8988T (cell line): Measurements from ENCODE around the gene NRL.
"Not testable (repeated sequence)": the region's sequence is repeated elsewhere in the genome, so short reads cannot be mapped to it uniquely, and the experiment has no call there.

ENCODE experiments used
- DNase-seq: peaks from one replicate; pipeline ENCODE4 v3.0.0; 2011

The NRL gene

DNA sequence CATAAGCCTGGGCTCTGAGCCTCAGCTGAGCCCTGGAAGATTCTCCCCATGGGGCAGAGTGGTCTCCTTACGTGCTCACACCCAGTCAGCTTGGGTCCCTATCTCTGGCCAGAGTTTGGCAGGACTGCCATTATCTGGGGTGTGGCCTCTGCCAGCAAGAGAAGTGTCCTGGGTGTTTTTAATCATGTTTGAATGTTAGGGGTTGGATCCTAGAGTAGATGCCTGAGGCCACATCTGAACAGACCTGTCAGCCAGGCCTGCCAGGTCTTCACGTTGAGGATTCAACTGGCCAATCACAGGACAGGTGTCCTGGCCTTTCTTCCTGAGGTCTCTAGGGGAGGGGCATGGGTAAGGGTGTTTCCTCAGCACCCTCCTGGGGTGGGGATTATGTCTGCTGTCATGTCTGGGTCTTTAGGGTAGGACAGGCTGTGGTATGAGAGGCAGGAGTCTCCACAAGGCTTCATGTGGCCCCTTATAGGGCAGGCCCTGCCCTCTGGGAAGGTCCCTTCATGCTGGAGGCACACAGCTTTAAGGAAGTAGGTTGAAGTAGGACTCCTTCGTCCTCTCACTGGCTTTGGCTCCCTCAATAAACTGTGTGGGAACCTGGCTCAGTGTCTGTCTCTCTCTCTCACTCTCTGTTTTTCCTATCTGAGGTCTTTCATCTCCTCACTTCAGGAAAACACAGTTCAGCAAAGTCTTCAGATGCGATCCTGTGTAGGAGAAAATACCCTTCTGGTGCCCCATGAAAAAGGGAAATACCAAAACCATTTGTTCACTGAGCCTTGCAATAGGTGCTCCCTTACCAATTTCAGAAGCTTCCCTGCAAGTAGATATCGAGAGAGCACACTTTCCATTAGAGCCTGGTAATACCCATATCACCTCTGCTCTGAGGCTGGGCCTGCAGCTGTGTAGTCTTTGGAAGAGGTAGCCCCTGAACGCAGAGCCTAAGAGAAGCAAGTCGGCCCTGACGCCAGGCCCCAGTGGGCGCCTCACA lies 9.0 kb upstream of the NRL start:
- DNase-seq, result no peak

GRCh38 chr14:24122898-24123297 lies 8.1 kb upstream of the NRL start:
- DNase-seq, result no peak

- DNase-seq, result no peak
These were observed 7.7 kb upstream of the NRL start for GRCh38 chr14:24122416-24122815.

DNA sequence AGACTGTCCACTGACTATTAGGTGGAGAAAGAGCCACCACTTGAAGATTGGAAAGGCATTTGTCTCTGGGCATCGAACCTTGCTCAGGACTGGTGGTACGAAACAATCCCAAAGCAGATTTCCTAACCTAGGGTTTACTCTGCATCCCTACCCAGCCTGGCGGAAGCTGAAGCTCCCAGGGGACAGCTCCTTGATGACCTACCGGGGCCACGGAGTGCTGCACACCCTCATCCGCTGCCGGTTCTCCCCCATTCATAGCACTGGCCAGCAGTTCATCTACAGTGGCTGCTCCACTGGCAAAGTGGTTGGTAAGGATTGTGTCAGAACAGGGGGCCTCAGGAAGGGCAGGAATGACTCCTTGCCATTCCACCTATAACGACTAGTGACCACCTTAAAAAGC lies 6.5 kb upstream of the NRL start:
- no peak for DNase-seq

- DNase-seq, result no peak
These were observed 4.9 kb upstream of the NRL start for GRCh38 chr14:24119691-24120090.

DNA sequence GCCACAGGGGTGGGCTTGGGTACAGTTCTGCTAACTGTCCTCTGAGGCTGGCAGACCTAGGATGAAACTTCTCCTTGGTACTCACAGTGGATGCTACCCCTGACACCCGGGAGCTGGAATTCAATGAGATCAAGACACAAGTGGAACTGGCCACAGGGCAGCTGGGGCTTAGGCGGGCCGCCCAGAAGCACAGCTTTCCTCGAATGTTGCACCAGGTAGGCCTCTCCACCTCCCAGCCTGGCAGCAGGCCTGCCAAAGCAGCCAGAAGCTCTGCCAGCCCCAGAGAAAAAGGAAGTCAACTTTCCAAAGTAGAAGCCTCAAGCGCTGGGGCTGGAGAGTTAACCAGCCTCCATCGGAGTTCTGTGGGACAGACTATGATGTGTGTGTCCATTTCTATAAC lies 2.4 kb upstream of the NRL start:
- DNase-seq, result no peak

GRCh38 chr14:24116128-24116814 lies 1.5 kb upstream of the NRL start:
- DNase-seq, result no peak

DNA sequence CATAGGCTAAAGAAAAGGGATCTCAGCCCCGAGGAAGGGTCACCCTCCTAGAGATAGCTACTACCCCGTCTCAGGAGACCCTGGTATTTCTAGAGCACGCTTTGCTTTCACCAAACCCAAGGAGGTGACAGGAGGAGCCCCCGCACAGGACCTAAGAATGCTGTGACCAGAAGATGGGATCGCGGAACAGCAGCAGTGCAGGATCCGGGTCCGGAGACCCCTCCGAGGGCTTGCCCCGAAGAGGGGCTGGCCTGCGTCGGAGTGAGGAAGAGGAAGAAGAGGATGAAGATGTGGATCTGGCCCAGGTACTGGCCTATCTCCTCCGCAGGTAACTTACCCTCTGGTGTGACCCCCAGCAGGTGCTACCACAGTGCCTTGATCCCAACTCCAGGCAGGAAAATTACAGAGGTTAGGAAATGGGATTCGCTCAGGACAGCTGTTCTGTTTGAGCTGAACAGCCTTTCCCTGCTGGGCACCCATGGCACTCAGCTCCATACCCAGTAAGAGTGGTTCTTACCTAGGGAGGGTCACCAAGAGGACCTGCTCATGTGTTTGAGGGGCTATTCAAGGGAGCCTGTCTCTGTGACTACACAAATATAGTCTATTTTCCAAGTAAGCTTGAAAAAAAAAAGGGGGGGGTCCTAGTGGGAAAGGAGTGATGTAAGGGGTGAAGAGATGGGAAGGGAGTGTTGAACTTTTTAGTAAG lies 826 bp upstream of the NRL start:
- DNase-seq, result no peak

DNA sequence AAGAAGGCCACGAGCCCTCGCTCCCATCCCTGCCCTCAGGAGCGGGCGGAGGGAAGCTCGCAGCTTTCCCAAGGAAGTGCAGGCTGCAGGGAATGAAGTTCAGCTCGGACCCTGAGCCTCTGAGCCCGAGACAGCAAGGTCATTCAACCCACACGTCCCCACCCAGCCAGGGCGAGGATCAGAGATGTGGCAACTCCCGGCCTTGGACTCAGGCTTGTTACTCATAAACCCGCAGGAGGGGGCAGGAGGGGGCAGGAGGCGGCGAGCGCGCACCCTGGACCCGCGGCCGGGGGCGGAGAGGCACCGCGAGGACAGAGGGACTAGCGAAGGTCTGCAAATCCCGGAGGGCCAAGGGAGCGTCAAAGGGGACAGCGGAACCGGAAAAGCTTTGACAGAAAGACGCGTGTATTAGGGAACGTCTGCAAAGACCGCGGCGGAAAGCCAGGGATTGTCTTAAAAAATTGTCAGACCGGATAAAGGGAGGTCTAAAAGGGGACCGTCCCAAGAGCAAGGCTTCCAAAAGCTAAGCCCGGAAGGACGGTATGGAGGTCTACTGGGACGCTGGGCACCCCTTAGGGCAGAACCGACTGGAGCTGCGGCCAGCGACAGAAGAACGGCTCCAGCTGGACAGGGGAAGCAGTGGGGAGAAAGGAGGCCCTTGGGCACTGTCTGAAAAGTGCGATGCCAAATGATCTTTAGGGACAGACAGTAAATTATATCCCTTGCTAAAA lies 783 bp downstream of the NRL start:
- DNase-seq, result peak; percentile 40

- DNase-seq, result no peak
These were observed 1.4 kb downstream of the NRL start for GRCh38 chr14:24113379-24113800.

- no peak for DNase-seq
These were observed 4.2 kb downstream of the NRL start for GRCh38 chr14:24110523-24110922.

DNA sequence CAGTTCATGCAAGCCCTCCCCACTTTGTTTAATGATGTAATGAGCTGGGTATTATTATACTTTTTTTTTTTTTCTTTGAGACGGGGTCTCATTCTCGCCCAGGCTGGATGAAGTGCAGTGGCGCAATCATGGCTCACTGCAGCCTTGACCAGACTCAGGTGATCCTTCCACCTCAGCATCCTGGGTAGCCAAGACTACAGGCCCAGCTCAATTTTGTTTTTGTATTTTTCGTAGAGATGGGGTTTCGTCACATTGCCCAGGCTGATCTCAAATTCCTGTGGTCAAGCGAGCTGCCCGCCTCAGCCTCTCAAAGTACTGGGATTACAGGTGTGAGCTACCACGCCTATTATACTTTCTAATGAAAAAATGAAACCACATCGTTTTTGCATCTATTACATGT lies 4.7 kb downstream of the NRL start:
- no peak for DNase-seq

GRCh38 chr14:24108336-24108874 lies 6.3 kb downstream of the NRL start:
- no peak for DNase-seq

GRCh38 chr14:24106672-24107271 lies 8.0 kb downstream of the NRL start:
- no peak for DNase-seq

GRCh38 chr14:24105609-24106239 lies 9.0 kb downstream of the NRL start:
- DNase-seq, result not testable (repeated sequence)

DNA sequence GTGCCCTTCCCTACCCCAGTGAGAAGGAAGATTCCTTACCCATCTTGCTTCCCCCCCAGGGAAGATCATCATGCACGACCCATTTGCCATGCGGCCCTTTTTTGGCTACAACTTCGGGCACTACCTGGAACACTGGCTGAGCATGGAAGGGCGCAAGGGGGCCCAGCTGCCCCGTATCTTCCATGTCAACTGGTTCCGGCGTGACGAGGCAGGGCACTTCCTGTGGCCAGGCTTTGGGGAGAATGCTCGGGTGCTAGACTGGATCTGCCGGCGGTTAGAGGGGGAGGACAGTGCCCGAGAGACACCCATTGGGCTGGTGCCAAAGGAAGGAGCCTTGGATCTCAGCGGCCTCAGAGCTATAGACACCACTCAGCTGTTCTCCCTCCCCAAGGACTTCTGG lies 11.3 kb downstream of the NRL start:
- DNase-seq, result no peak

- no peak for DNase-seq
These were observed 12.2 kb downstream of the NRL start for GRCh38 chr14:24102357-24103048.

DNA sequence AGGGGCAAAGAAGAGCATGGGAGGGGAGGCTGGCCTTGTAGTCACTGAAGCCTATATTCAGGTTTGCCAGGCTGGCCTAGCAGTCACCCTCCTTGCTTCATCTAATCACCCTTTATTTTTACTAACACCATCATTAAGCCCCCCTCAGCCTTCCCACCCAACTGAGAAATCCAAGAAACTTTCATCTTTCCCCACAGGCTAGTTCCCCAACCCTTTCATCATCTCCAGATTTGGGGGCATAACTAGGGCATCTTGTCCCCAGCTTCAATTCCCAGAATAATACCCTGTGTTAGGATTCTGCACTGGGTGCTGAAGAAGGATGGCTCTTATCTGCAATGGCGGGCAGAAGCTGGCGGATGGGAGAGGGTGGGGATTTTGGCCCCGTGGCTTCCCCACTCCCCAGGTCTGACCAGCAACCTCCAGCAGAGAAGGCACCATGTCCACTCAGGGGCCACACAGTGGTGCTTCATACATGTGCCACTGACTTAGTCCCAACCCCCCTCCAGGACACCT lies 13.7 kb downstream of the NRL start:
- no peak for DNase-seq

DNA sequence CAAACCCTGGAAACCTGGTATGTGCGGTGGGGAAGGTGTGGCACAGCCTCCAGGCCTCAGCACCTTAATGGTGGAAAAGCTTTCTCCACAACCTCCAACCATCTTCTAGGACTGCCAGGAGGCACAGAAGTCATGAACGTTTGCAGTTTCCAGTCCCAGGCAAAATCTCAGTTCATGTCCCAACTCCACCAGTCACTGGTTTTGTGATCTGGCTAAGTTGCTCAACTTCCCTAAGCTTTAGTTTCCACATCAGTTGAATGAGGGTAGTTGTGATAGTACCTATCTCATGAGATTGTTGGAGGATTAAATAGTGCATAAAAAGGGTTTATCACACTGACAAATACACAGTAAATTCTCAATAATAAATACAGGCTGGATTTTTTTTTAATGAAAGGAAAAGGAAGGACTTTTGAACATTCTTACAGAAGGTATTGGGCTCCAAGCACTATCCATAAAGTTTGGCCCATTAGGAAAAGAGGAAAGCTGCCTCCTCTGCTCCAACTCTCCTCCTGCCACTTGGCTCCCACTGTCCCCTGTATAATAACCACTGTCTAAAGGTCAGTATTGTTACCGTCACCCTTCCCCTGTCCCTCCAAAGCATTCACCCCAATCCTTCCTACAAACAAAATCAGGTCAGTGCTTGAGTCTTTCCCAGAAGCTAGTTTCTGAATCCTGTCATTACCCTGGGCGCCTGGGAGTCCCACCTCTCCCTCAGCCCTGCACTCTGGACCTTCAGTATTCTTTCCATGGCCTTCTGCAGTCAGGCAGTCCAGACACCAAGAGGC lies 14.4 kb downstream of the NRL start:
- no peak for DNase-seq
